Naive thymus-derived CD4-positive, alpha-beta T cell (primary cell): Measurements from ENCODE around the gene PRKCA. TPM values are rescaled to one million over a fixed set of nuclear protein-coding genes. Genes with fewer than 3 reads are reported as not detected.

Experiments used
- ATAC-seq: fragments of 150-1000 bp; cut with Tn5 transposase; 2 replicates; pipeline ENCODE4 v1.10.0; 2021; ENCODE audit warnings: mild to moderate bottlenecking, moderate library complexity
- CTCF ChIA-PET: fragments of 350-600 bp; sonication (Branson Sonifier 250); formaldehyde crosslinking; loops from one replicate; lab custom pipeline; 2021; ENCODE audit warnings: antibody characterized with exemption; lab: Charles Lee
- POLR2A ChIA-PET: fragments of 350-600 bp; sonication (Branson Sonifier 250); formaldehyde crosslinking; loops from one replicate; lab custom pipeline; 2021; ENCODE audit warnings: antibody characterized with exemption, inconsistent platforms; lab: Charles Lee
- DNase-seq, 9 donors: peaks; one replicate each; pipeline versions ENCODE4 v3.0.0 to v3.0.0-alpha.2; 2020 to 2022; ENCODE audit warnings: mixed read lengths in 1 of 9
- H3K27ac ChIP-seq: one replicate; pipeline ENCODE4 v1.7.0; 2013; ENCODE audit warnings: mild to moderate bottlenecking, low read depth, low read length, moderate library complexity
- H3K27me3 ChIP-seq, 2 donors: one replicate each; pipeline ENCODE4 v1.7.0; 2013; ENCODE audit warnings: low read length in 2 of 2, mild to moderate bottlenecking in 2 of 2, moderate library complexity in 2 of 2; ENCODE audit not compliant: control insufficient read depth in 2 of 2, insufficient read depth in 2 of 2
- H3K36me3 ChIP-seq, 3 experiments: 1 replicate in 2 of 3; 2 replicates in 1 of 3; pipeline ENCODE4 v1.7.0; 2013; ENCODE audit warnings: low read length in 3 of 3, mild to moderate bottlenecking in 3 of 3, moderate library complexity in 1 of 3; ENCODE audit not compliant: insufficient read depth in 3 of 3, control insufficient read depth in 2 of 3
- H3K4me1 ChIP-seq, 2 donors: one replicate each; pipeline ENCODE4 v1.7.0; 2013; ENCODE audit warnings: low read length in 2 of 2, mild to moderate bottlenecking in 2 of 2, moderate library complexity in 1 of 2; ENCODE audit not compliant: control insufficient read depth in 2 of 2, insufficient read depth in 2 of 2
- H3K4me3 ChIP-seq: 2 replicates; pipeline ENCODE4 v1.7.0; 2013; ENCODE audit warnings: mild to moderate bottlenecking, low read length
- H3K9me3 ChIP-seq, 3 experiments: 1 replicate in 2 of 3; 2 replicates in 1 of 3; pipeline ENCODE4 v1.7.0; 2013; ENCODE audit warnings: low read length in 3 of 3; ENCODE audit not compliant: control insufficient read depth in 2 of 3
- H3K27ac Mint-ChIP-seq, 9 donors: one replicate each; pipeline ENCODE4 v1.8.0; 2020 to 2022; ENCODE audit warnings: mixed read lengths in 9 of 9, mild to moderate bottlenecking in 8 of 9, moderate library complexity in 5 of 9, inconsistent platforms in 2 of 9
- H3K27me3 Mint-ChIP-seq, 5 donors: one replicate each; pipeline ENCODE4 v1.8.0; 2021 to 2022; ENCODE audit warnings: mixed read lengths in 5 of 5, mild to moderate bottlenecking in 1 of 5
- H3K36me3 Mint-ChIP-seq, 5 donors: one replicate each; pipeline ENCODE4 v1.8.0; 2020 to 2022; ENCODE audit warnings: mixed read lengths in 5 of 5, mild to moderate bottlenecking in 3 of 5, inconsistent platforms in 1 of 5
- H3K4me1 Mint-ChIP-seq, 7 donors: one replicate each; pipeline ENCODE4 v1.8.0; 2020 to 2022; ENCODE audit warnings: mixed read lengths in 7 of 7, mild to moderate bottlenecking in 3 of 7, inconsistent platforms in 1 of 7
- H3K4me3 Mint-ChIP-seq, 10 donors: one replicate each; pipeline ENCODE4 v1.8.0; 2020 to 2022; ENCODE audit warnings: mild to moderate bottlenecking in 10 of 10, mixed read lengths in 10 of 10, moderate library complexity in 6 of 10, inconsistent platforms in 2 of 10
- H3K9me3 Mint-ChIP-seq, 11 donors: one replicate each; pipeline ENCODE4 v1.8.0; 2020 to 2022; ENCODE audit warnings: mixed read lengths in 11 of 11, mild to moderate bottlenecking in 4 of 11, inconsistent platforms in 1 of 11, moderate library complexity in 1 of 11
- intact Hi-C, 2 donors: fragments of 100-400 bp; cut with micrococcal nuclease; formaldehyde crosslinking; loops; one replicate each; pipeline ENCODE4 v1.15.1; 2023
- polyA plus RNA-seq, 2 donors: library from polyadenylated mRNA; unstranded; fragments of 300-500 nt; fragmentation: Illumina TruSeq; gene quantifications; one replicate each; pipeline ENCODE4 v1.2.3, GENCODE V29; 2021
- total RNA-seq, 6 experiments: library from RNA in 5 of 6; stranded (reverse) in 5 of 6; gene quantifications; 1 replicate in 5 of 6; 2 replicates in 1 of 6; pipeline ENCODE4 v1.2.3 and lab custom pipeline; 2021 to 2026

PRKCA gene
- total and polyA plus RNA-seq, 7 experiments from 2014 or later = 4.1 to 186 (median 122) TPM

DNA sequence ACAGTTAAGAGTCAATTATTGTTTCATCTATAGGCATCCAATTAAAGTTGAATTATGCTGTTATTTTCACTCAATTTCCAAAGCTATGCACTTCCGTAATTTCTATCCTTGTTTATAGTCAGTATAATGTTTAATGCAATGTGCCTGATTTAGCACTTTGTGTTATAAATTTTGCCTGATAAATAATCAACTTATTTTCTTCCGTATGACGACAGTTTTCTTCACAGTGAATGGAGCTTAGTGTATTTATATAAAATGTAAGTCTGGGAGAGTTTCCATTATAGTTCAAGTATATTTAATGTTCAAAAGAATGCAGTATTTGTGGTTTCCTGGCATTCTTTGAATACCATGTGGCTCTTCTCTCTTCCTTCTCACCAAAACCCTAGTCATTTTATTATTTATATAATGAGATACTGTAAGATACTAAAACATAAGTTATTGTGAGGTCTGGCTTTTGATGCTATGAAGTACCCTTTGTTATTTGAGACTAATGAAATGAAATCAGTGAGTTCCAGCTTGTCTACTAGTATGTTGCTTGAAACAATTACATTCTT, 240.6 kb downstream of the PRKCA start:
- H3K27me3 ChIP-seq = no peaks in the 10 kb centered on the region
- no peak overlapping the region for H3K4me3 ChIP-seq
- H3K36me3 ChIP-seq = no peaks in the 10 kb centered on the region
- peaks cover 0 to 20% (median 2%) of the 10 kb centered on the region in 11 donors for H3K9me3 Mint-ChIP-seq
- peak overlapping the region in 3 of 9 donors; percentile 2 to 60 (median 30) for H3K27ac Mint-ChIP-seq
- intact Hi-C loops = loop anchor here in 1 of 2 donors (5.0 kb wide), 2 partner anchors 36 to 51 kb away; no protein-coding TSS in a partner anchor
- peaks cover 45 to 88% (median 83%) of the 10 kb centered on the region in 7 donors for H3K4me1 Mint-ChIP-seq
- no peak for ATAC-seq
- H3K9me3 ChIP-seq = no peaks in the 10 kb centered on the region
- H3K4me1 ChIP-seq = peaks cover 28 to 41% of the 10 kb centered on the region in 2 donors
- H3K27me3 Mint-ChIP-seq = no peaks in the 10 kb centered on the region
- POLR2A ChIA-PET = no interaction called here
- CTCF ChIA-PET = no interaction called here
- H3K4me3 Mint-ChIP-seq = peak overlapping the region in 5 of 10 donors; percentile 18 to 58 (median 26)
- no peak for DNase-seq
- H3K27ac ChIP-seq = no peak overlapping the region
- peaks cover 0 to 29% (median 26%) of the 10 kb centered on the region in 5 donors for H3K36me3 Mint-ChIP-seq

DNA sequence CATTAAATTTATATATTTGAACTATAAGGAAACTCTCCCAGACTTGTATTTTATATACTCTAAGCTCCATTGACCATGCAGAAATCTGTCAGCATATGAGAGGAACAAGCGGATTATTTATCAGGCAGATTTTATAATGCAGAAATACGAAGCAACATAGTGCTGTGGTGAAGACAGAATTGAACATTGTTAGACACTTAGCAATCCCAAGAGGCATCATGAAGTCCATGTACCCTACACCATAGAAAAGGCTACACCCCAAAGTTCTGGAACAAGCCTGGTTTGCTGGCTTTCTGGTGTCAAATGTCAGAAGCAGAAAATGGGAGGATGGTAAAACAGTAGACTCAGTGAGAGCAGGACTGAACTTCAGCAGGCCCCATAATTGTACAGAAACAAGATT, 241.1 kb downstream of the PRKCA start:
- H3K36me3 Mint-ChIP-seq = peaks cover 0 to 31% (median 26%) of the 10 kb centered on the region in 5 donors
- no peak for DNase-seq
- no peaks in the 10 kb centered on the region for H3K27me3 Mint-ChIP-seq
- ATAC-seq = no peak
- Histone ChIP-seq H3K4me3 (no peak overlapping the region), H3K36me3 (no peaks in the 10 kb centered on the region), H3K27me3 (no peaks in the 10 kb centered on the region), H3K27ac (no peak overlapping the region), H3K9me3 (no peaks in the 10 kb centered on the region), H3K4me1 (peaks cover 33 to 44% of the 10 kb centered on the region in 2 donors)
- CTCF ChIA-PET = no interaction called here
- no peak overlapping the region for H3K4me3 Mint-ChIP-seq
- H3K4me1 Mint-ChIP-seq = peaks cover 49 to 88% (median 83%) of the 10 kb centered on the region in 7 donors
- POLR2A ChIA-PET = no interaction called here
- H3K27ac Mint-ChIP-seq = peak overlapping the region in 2 of 9 donors; percentile 30 to 60
- intact Hi-C loops = loop anchor here in 1 of 2 donors (5.0 kb wide), 2 partner anchors 36 to 51 kb away; no protein-coding TSS in a partner anchor
- H3K9me3 Mint-ChIP-seq = peaks cover 0 to 20% (median 2%) of the 10 kb centered on the region in 11 donors

DNA sequence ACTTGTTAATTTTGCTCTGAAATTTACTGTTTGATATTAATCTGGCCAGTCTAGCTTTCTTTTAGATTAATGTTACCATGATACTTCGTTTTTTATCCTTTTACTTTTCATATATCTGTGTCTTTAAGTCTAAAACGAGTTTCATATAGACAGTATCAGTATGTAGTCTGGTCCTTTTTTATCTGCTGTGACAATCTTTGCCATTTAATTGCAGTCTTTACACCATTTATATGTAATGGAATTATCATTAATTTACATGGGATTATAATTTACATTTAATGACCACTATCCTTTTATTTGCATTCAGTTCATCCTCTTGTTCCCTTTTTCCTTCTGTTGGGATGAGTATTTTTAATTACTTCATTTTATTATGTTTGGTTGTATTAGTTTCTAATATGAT, 243.5 kb downstream of the PRKCA start:
- CTCF ChIA-PET = interaction anchor here (0.5 to 0.7 kb wide), 2 partner anchors 236 to 1521 kb away, joined by 3 read pairs; no protein-coding TSS in a partner anchor
- H3K4me3 Mint-ChIP-seq = peak overlapping the region in 2 of 10 donors; percentile 4 to 39
- Histone ChIP-seq H3K36me3 (no peaks in the 10 kb centered on the region), H3K4me1 (peaks cover 36 to 38% of the 10 kb centered on the region in 2 donors), H3K27me3 (no peaks in the 10 kb centered on the region), H3K4me3 (no peak overlapping the region), H3K9me3 (no peaks in the 10 kb centered on the region), H3K27ac (no peak overlapping the region)
- peaks cover 0 to 37% (median 26%) of the 10 kb centered on the region in 5 donors for H3K36me3 Mint-ChIP-seq
- intact Hi-C loops = loop anchor here in 1 of 2 donors (5.0 kb wide), 1 partner anchor 79 kb away; no protein-coding TSS in a partner anchor
- ATAC-seq (no peak), DNase-seq (no peak)
- peaks cover 0 to 20% (median 2%) of the 10 kb centered on the region in 11 donors for H3K9me3 Mint-ChIP-seq
- POLR2A ChIA-PET = no interaction called here
- H3K27me3 Mint-ChIP-seq = no peaks in the 10 kb centered on the region
- peak overlapping the region in 1 of 9 donors; percentile 48 for H3K27ac Mint-ChIP-seq
- peaks cover 41 to 85% (median 72%) of the 10 kb centered on the region in 7 donors for H3K4me1 Mint-ChIP-seq

DNA sequence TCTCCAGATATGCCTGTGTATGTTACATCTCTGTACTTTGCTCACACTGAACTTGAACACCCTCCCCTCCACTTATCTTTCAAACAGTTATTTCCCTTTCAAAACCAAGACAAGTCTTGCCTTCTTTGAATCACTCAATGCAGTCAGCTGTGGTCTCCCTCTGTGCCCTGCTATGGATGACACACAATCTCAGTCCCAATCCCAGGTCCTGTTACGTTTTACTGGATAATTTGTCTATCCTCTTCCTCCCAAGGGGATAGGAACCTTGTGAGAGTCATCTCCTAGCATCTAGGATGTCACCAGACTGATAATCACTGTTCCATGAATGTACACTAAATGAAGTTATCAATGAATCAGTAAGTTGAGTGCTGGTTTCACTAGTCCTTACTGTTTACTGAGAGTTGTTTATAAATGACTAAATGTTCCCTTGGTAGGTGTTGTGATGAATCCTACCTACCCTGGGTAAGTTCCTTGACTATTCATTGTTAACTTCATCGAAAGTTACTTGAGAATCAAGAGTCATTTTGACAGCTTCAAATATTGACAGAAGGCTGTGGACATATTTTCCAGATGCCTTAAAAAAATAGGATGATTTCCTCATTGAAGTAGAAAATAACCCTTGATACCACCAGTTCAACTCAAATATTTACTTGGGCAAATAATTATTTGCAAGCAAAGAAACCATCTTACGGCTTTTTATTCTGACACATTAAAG, 244.9 kb downstream of the PRKCA start:
- H3K27me3 ChIP-seq = no peaks in the 10 kb centered on the region
- H3K4me3 ChIP-seq = no peak overlapping the region
- H3K36me3 ChIP-seq = no peaks in the 10 kb centered on the region
- no peaks in the 10 kb centered on the region for H3K27me3 Mint-ChIP-seq
- H3K9me3 Mint-ChIP-seq = peaks cover 0 to 20% (median 2%) of the 10 kb centered on the region in 11 donors
- ChIA-PET POLR2A (no interaction called here), CTCF (interaction anchor here (2.4 kb wide), 1 partner anchor 20 kb away, joined by 6 read pairs; no protein-coding TSS in a partner anchor)
- H3K36me3 Mint-ChIP-seq = peaks cover 0 to 42% (median 22%) of the 10 kb centered on the region in 5 donors
- H3K27ac ChIP-seq = no peak overlapping the region
- H3K27ac Mint-ChIP-seq = peak overlapping the region in 6 of 9 donors; percentile 0 to 83 (median 65)
- peaks cover 23 to 26% of the 10 kb centered on the region in 2 donors for H3K4me1 ChIP-seq
- H3K9me3 ChIP-seq = no peaks in the 10 kb centered on the region
- intact Hi-C loops = loop anchor here in 1 of 2 donors (5.0 kb wide), 1 partner anchor 80 kb away; no protein-coding TSS in a partner anchor
- DNase-seq (peak in 1 of 9 donors; percentile 34), ATAC-seq (no peak)
- H3K4me3 Mint-ChIP-seq = peak overlapping the region in 9 of 10 donors; percentile 4 to 71 (median 47)
- H3K4me1 Mint-ChIP-seq = peaks cover 33 to 74% (median 60%) of the 10 kb centered on the region in 7 donors

DNA sequence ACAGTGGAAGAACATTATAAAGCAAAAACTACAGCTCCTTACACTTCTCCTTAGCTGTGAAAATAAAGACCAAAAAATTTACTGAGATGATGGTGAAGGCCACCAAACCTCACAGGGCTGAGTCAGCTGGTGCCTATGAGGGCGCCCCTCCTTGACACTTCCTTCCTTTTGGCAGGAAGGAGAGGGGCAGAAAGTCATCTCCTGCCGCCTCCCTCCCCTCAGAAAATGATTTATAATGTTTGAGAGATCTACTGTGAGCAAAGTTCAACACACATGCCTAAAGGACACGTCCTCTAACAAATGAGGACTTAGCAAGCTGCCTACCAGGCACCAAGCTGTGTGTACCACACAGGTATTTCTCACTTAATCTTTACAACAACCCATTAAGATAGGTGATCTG, 245.7 kb downstream of the PRKCA start:
- intact Hi-C loops = loop anchor here in 1 of 2 donors (5.0 kb wide), 1 partner anchor 81 kb away; no protein-coding TSS in a partner anchor
- Histone ChIP-seq H3K9me3 (no peaks in the 10 kb centered on the region), H3K4me3 (no peak overlapping the region), H3K27ac (no peak overlapping the region), H3K36me3 (no peaks in the 10 kb centered on the region), H3K27me3 (no peaks in the 10 kb centered on the region), H3K4me1 (peaks cover 17 to 21% of the 10 kb centered on the region in 2 donors)
- Mint-ChIP-seq H3K27me3 (no peaks in the 10 kb centered on the region), H3K36me3 (peaks cover under 1 to 45% (median 22%) of the 10 kb centered on the region in 5 donors), H3K9me3 (peaks cover 0 to 20% (median 2%) of the 10 kb centered on the region in 11 donors), H3K4me3 (peak overlapping the region in 9 of 10 donors; percentile 19 to 71 (median 51)), H3K4me1 (peaks cover 26 to 67% (median 57%) of the 10 kb centered on the region in 7 donors), H3K27ac (peak overlapping the region; percentile 0 to 83 (median 51))
- ATAC-seq (peak; percentile 63), DNase-seq (peak in 2 of 9 donors; percentile 12 to 32)
- CTCF ChIA-PET = interaction anchor here (2.4 kb wide), 1 partner anchor 19 kb away, joined by 6 read pairs; no protein-coding TSS in a partner anchor
- POLR2A ChIA-PET = interaction anchor here (0.5 kb wide), 1 partner anchor 91 kb away, joined by 4 read pairs; no protein-coding TSS in a partner anchor

DNA sequence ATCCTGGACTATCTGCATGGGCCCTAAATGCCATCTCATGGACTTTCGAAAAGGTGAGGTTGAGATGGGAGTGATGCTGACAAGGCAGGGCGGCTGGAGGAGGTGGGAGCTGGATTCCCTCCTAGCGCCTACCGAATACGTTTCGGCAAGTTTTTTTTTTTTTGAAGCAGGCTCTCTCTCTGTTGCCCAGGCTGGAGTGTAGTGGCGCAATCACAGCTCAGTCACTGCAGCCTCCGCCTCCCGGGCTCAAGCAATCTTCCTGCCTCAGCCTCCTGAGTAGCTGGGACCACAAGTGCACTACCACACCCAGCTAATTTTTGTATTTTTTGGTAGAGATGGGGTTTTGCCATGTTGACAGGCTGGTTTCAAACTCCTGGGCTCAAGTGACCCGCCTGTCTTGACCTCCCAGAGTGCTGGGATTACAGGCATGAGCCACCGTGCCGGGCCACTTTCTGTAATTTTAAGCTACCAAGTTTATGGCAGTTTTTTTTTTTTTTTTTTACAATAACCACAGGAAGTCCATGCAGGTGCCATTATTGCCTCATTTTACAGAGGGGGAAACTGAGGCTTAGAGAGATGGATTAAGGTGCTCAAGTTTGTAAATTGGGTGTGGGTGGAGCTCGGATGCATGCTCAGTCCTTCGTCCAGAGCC, 246.4 kb downstream of the PRKCA start:
- Mint-ChIP-seq H3K36me3 (peaks cover 7 to 47% (median 28%) of the 10 kb centered on the region in 5 donors), H3K27me3 (no peaks in the 10 kb centered on the region), H3K4me3 (peak overlapping the region in 1 of 10 donors; percentile 71), H3K9me3 (peaks cover 0 to 20% (median 5%) of the 10 kb centered on the region in 11 donors), H3K4me1 (peaks cover 27 to 67% (median 58%) of the 10 kb centered on the region in 7 donors), H3K27ac (peak overlapping the region in 5 of 9 donors; percentile 0 to 77 (median 33))
- POLR2A ChIA-PET = interaction anchor here (0.5 to 1.1 kb wide), 2 partner anchors 11 to 92 kb away, joined by 3 to 4 read pairs; no protein-coding TSS in a partner anchor
- Histone ChIP-seq H3K27ac (no peak overlapping the region), H3K36me3 (no peaks in the 10 kb centered on the region), H3K9me3 (no peaks in the 10 kb centered on the region), H3K4me3 (no peak overlapping the region), H3K4me1 (peaks cover 17 to 21% of the 10 kb centered on the region in 2 donors), H3K27me3 (no peaks in the 10 kb centered on the region)
- no peak for DNase-seq
- intact Hi-C loops = loop anchor here in 1 of 2 donors (5.0 kb wide), 1 partner anchor 81 kb away; no protein-coding TSS in a partner anchor
- CTCF ChIA-PET = interaction anchor here (2.4 kb wide), 1 partner anchor 18 kb away, joined by 6 read pairs; no protein-coding TSS in a partner anchor
- ATAC-seq = no peak
